IMR-90 (cell line): ENCODE results near the gene ADGRB3. TPM values are rescaled to one million over a fixed set of nuclear protein-coding genes. Genes with fewer than 3 reads are reported as not detected.

Source experiments
- ATAC-seq: fragments of 200-7000 bp; cut with Tn5 transposase; 2 replicates; pipeline ENCODE4 v1.9.1; 2020; ENCODE audit warnings: low read depth, mild to moderate bottlenecking, moderate library complexity
- BruUV-seq: library from RNA; stranded (reverse); fragments of 400-500 nt; replicated peaks from 2 replicates; lab custom pipeline; 2021; lab: Mats Ljungman, UMichigan
- CTCF ChIA-PET: fragments of 300-600 bp; formaldehyde crosslinking; extraction: SDS; loops from one replicate; lab custom pipeline; 2021; ENCODE audit warnings: antibody characterized with exemption; lab: Yijun Ruan, JAX
- POLR2A ChIA-PET: fragments of 300-600 bp; sonication (Branson Sonifier 250); formaldehyde crosslinking; loops from one replicate; lab custom pipeline; 2022; ENCODE audit warnings: antibody characterized with exemption; ENCODE audit not compliant: unreplicated experiment; lab: Charles Lee
- DNase-seq: peaks from one replicate; pipeline ENCODE4 v3.0.0; 2013
- H2AFZ ChIP-seq: replicated peaks from 2 replicates; pipeline ENCODE3; 2013; ENCODE audit warnings: low read length, mild to moderate bottlenecking; ENCODE audit not compliant: poor library complexity
- H2AK5ac ChIP-seq: 2 replicates; pipeline ENCODE4 v1.6.1; 2013; ENCODE audit warnings: low read depth, low read length, inconsistent platforms
- H2AK9ac ChIP-seq: replicated peaks from 2 replicates; pipeline ENCODE3; 2013; ENCODE audit warnings: mild to moderate bottlenecking, low read depth, low read length, moderate library complexity; ENCODE audit not compliant: poor library complexity
- H2BK120ac ChIP-seq: 2 replicates; pipeline ENCODE4 v1.6.1; 2013; ENCODE audit warnings: low read depth, low read length, inconsistent platforms
- H2BK15ac ChIP-seq: 3 replicates; pipeline ENCODE4 v1.6.1; 2013; ENCODE audit warnings: low read depth, low read length, inconsistent platforms
- H2BK20ac ChIP-seq: 2 replicates; pipeline ENCODE4 v1.6.1; 2013; ENCODE audit warnings: low read depth, mild to moderate bottlenecking, inconsistent platforms, low read length, moderate library complexity
- H2BK5ac ChIP-seq: 2 replicates; pipeline ENCODE4 v1.6.1; 2013; ENCODE audit warnings: mild to moderate bottlenecking, low read depth, low read length, inconsistent platforms; ENCODE audit not compliant: poor library complexity, severe bottlenecking
- H3K14ac ChIP-seq: replicated peaks from 2 replicates; pipeline ENCODE4 v1.6.1; 2013; ENCODE audit warnings: low read depth, low read length, inconsistent platforms
- H3K18ac ChIP-seq: 2 replicates; pipeline ENCODE4 v1.6.1; 2013; ENCODE audit warnings: low read depth, low read length, control low read depth
- H3K23ac ChIP-seq: 2 replicates; pipeline ENCODE4 v1.6.1; 2013; ENCODE audit warnings: low read depth, low read length, inconsistent platforms
- H3K27ac ChIP-seq: 2 replicates; pipeline ENCODE4 v1.5.1; 2013; ENCODE audit warnings: mild to moderate bottlenecking, control low read depth, low read length; ENCODE audit not compliant: insufficient read depth
- H3K27me3 ChIP-seq: 2 replicates; pipeline ENCODE4 v1.6.1; 2013; ENCODE audit warnings: low read length; ENCODE audit not compliant: control insufficient read depth, insufficient read depth
- H3K36me3 ChIP-seq: 2 replicates; pipeline ENCODE4 v1.6.1; 2013; ENCODE audit warnings: low read length, mixed read lengths; ENCODE audit not compliant: control insufficient read depth, insufficient read depth
- H3K4ac ChIP-seq: 2 replicates; pipeline ENCODE4 v1.6.1; 2013; ENCODE audit warnings: low read depth, low read length, inconsistent platforms
- H3K4me1 ChIP-seq: 2 replicates; pipeline ENCODE4 v1.6.1; 2013; ENCODE audit warnings: low read length, mixed read lengths; ENCODE audit not compliant: control insufficient read depth, insufficient read depth
- H3K4me2 ChIP-seq: 2 replicates; pipeline ENCODE4 v1.6.1; 2013; ENCODE audit warnings: low read depth, mild to moderate bottlenecking, control low read depth, low read length, moderate library complexity
- H3K4me3 ChIP-seq: 2 replicates; pipeline ENCODE4 v1.5.1; 2013; ENCODE audit warnings: low read depth, mild to moderate bottlenecking, control low read depth, low read length, moderate library complexity; ENCODE audit not compliant: insufficient read depth
- H3K56ac ChIP-seq: 2 replicates; pipeline ENCODE4 v1.6.1; 2013; ENCODE audit warnings: low read length, inconsistent platforms; ENCODE audit not compliant: insufficient read depth; ENCODE audit errors: extremely low read depth
- H3K79me1 ChIP-seq, 2 experiments: 2 replicates each; pipeline ENCODE4 v1.6.1; 2013; ENCODE audit warnings: low read length in 2 of 2, inconsistent platforms in 1 of 2, low read depth in 1 of 2
- H3K9ac ChIP-seq: 2 replicates; pipeline ENCODE4 v1.6.1; 2013; ENCODE audit warnings: low read depth, low read length, control low read depth
- H3K9me1 ChIP-seq: 2 replicates; pipeline ENCODE4 v1.6.1; 2013; ENCODE audit warnings: low read length, inconsistent platforms; ENCODE audit not compliant: insufficient read depth
- H3K9me3 ChIP-seq: 2 replicates; pipeline ENCODE4 v1.6.1; 2013; ENCODE audit warnings: low read length; ENCODE audit not compliant: control insufficient read depth, insufficient read depth
- H4K20me1 ChIP-seq: 2 replicates; pipeline ENCODE4 v1.6.1; 2013; ENCODE audit warnings: low read length, inconsistent platforms; ENCODE audit not compliant: insufficient read depth
- H4K5ac ChIP-seq: 2 replicates; pipeline ENCODE4 v1.6.1; 2013; ENCODE audit warnings: mild to moderate bottlenecking, low read depth, low read length, control low read depth
- H4K8ac ChIP-seq, 2 experiments: 2 replicates each; pipeline ENCODE4 v1.6.1; 2013; ENCODE audit warnings: low read depth in 2 of 2, low read length in 2 of 2, control low read depth in 1 of 2, inconsistent platforms in 1 of 2
- H4K91ac ChIP-seq: 2 replicates; pipeline ENCODE4 v1.6.1; 2013; ENCODE audit warnings: low read depth, low read length, inconsistent platforms; ENCODE audit not compliant: insufficient read depth
- RAD21 ChIP-seq: IDR thresholded peaks from 2 replicates; pipeline ENCODE4 v1.6.1; 2012; ENCODE audit warnings: low read length, improper control_type of control experiment
- dilution Hi-C: fragments of 300-500 bp; cut with HindIII; formaldehyde crosslinking; loops from one replicate; pipeline ENCODE4 v1.14.3; 2018; ENCODE audit warnings: low sequenced_read_pairs; ENCODE audit not compliant: unreplicated experiment
- in situ Hi-C: fragments of 300-500 bp; cut with MboI; formaldehyde crosslinking; loops from 3 replicates; pipeline ENCODE4 v1.14.3; 2019; ENCODE audit warnings: low sequenced_read_pairs, inconsistent platforms, mixed read lengths
- intact Hi-C: fragments of 100-400 bp; cut with micrococcal nuclease; formaldehyde crosslinking; loops from 2 replicates; pipeline ENCODE4 v1.10.0; 2022
- polyA plus RNA-seq, 3 experiments: library from polyadenylated mRNA; depleted of rRNA; stranded (reverse); fragments of >200 nt; gene quantifications; 2 replicates each; pipeline ENCODE4 v1.2.3, GENCODE V29; 2012; ENCODE audit warnings: low replicate concordance in 1 of 3
- total RNA-seq: library from RNA; depleted of rRNA; stranded (reverse); fragments of >200 nt; gene quantifications from 2 replicates; pipeline ENCODE4 v1.2.3, GENCODE V29; 2012

ADGRB3 gene
- total and polyA plus RNA-seq, 2 of the 4 experiments (the other 2 are of a cell fraction) = not detected

DNA sequence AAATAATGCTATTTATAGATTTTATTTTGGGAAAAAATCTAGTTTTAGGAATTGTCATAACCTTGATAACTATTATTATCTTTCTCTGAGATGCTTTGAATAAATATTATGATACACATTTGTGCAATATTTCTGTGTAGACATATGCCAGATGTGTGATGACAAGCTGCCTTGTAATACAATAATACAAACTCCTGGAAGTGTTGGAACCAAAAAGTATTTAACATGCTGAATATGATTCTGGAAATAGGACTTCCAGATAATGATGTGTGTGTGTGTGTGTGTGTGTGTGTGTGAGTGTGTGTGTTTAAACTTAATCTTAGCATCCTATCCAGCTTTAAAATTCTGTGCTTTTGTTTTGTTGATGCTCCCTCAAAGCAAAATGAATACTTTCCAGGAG lies 233.6 kb downstream of the ADGRB3 start:
- Histone ChIP-seq H2BK5ac (no peak overlapping the region), H3K14ac (no peak overlapping the region), H3K9me1 (no peaks in the 10 kb centered on the region), H3K27ac (no peak overlapping the region), H3K4me3 (no peak overlapping the region), H3K79me1 (no peaks in the 10 kb centered on the region), H2AK9ac (no peak overlapping the region), H2AFZ (no peak overlapping the region), H3K56ac (no peak overlapping the region), H2BK20ac (no peak overlapping the region), H4K8ac (no peak overlapping the region), H3K18ac (no peak overlapping the region), H4K91ac (no peak overlapping the region), H3K9ac (no peak overlapping the region), H4K20me1 (no peaks in the 10 kb centered on the region), H3K9me3 (no peaks in the 10 kb centered on the region), H4K5ac (no peak overlapping the region), H3K23ac (no peak overlapping the region), H2AK5ac (no peak overlapping the region), H3K27me3 (no peaks in the 10 kb centered on the region), H3K4me1 (no peaks in the 10 kb centered on the region), H3K4me2 (no peak overlapping the region), H3K36me3 (no peaks in the 10 kb centered on the region), H2BK120ac (no peak overlapping the region), H2BK15ac (no peak overlapping the region), H3K4ac (no peak overlapping the region)
- in situ Hi-C loops = no loop called here
- no peak for DNase-seq
- no TSS peak for BruUV-seq
- intact Hi-C loops = no loop called here
- TF ChIP-seq RAD21 = no peak
- POLR2A ChIA-PET = no interaction called here
- dilution Hi-C loops = no loop called here
- CTCF ChIA-PET = interaction anchor here (0.5 kb wide), 1 partner anchor 12 kb away, joined by 3 read pairs; no protein-coding TSS in a partner anchor
- ATAC-seq = no peak
